IMR-90 (cell line): ENCODE measurements around the gene CHD2. TPM values are rescaled to one million over a fixed set of nuclear protein-coding genes. Genes with fewer than 3 reads are reported as not detected.

Experiments
- ATAC-seq: fragments of 200-7000 bp; cut with Tn5 transposase; 2 replicates; pipeline ENCODE4 v1.9.1; 2020; ENCODE audit warnings: low read depth, mild to moderate bottlenecking, moderate library complexity
- BruUV-seq: library from RNA; stranded (reverse); fragments of 400-500 nt; replicated peaks from 2 replicates; lab custom pipeline; 2021; lab: Mats Ljungman, UMichigan
- CTCF ChIA-PET: fragments of 300-600 bp; formaldehyde crosslinking; extraction: SDS; loops from one replicate; lab custom pipeline; 2021; ENCODE audit warnings: antibody characterized with exemption; lab: Yijun Ruan, JAX
- POLR2A ChIA-PET: fragments of 300-600 bp; sonication (Branson Sonifier 250); formaldehyde crosslinking; loops from one replicate; lab custom pipeline; 2022; ENCODE audit warnings: antibody characterized with exemption; ENCODE audit not compliant: unreplicated experiment; lab: Charles Lee
- DNase-seq: peaks from one replicate; pipeline ENCODE4 v3.0.0; 2013
- H2AFZ ChIP-seq: replicated peaks from 2 replicates; pipeline ENCODE3; 2013; ENCODE audit warnings: low read length, mild to moderate bottlenecking; ENCODE audit not compliant: poor library complexity
- H2AK5ac ChIP-seq: 2 replicates; pipeline ENCODE4 v1.6.1; 2013; ENCODE audit warnings: low read depth, low read length, inconsistent platforms
- H2AK9ac ChIP-seq: replicated peaks from 2 replicates; pipeline ENCODE3; 2013; ENCODE audit warnings: mild to moderate bottlenecking, low read depth, low read length, moderate library complexity; ENCODE audit not compliant: poor library complexity
- H2BK120ac ChIP-seq: 2 replicates; pipeline ENCODE4 v1.6.1; 2013; ENCODE audit warnings: low read depth, low read length, inconsistent platforms
- H2BK15ac ChIP-seq: 3 replicates; pipeline ENCODE4 v1.6.1; 2013; ENCODE audit warnings: low read depth, low read length, inconsistent platforms
- H2BK20ac ChIP-seq: 2 replicates; pipeline ENCODE4 v1.6.1; 2013; ENCODE audit warnings: low read depth, mild to moderate bottlenecking, inconsistent platforms, low read length, moderate library complexity
- H2BK5ac ChIP-seq: 2 replicates; pipeline ENCODE4 v1.6.1; 2013; ENCODE audit warnings: mild to moderate bottlenecking, low read depth, low read length, inconsistent platforms; ENCODE audit not compliant: poor library complexity, severe bottlenecking
- H3K14ac ChIP-seq: replicated peaks from 2 replicates; pipeline ENCODE4 v1.6.1; 2013; ENCODE audit warnings: low read depth, low read length, inconsistent platforms
- H3K18ac ChIP-seq: 2 replicates; pipeline ENCODE4 v1.6.1; 2013; ENCODE audit warnings: low read depth, low read length, control low read depth
- H3K23ac ChIP-seq: 2 replicates; pipeline ENCODE4 v1.6.1; 2013; ENCODE audit warnings: low read depth, low read length, inconsistent platforms
- H3K27ac ChIP-seq: 2 replicates; pipeline ENCODE4 v1.5.1; 2013; ENCODE audit warnings: mild to moderate bottlenecking, control low read depth, low read length; ENCODE audit not compliant: insufficient read depth
- H3K27me3 ChIP-seq: 2 replicates; pipeline ENCODE4 v1.6.1; 2013; ENCODE audit warnings: low read length; ENCODE audit not compliant: control insufficient read depth, insufficient read depth
- H3K36me3 ChIP-seq: 2 replicates; pipeline ENCODE4 v1.6.1; 2013; ENCODE audit warnings: low read length, mixed read lengths; ENCODE audit not compliant: control insufficient read depth, insufficient read depth
- H3K4ac ChIP-seq: 2 replicates; pipeline ENCODE4 v1.6.1; 2013; ENCODE audit warnings: low read depth, low read length, inconsistent platforms
- H3K4me1 ChIP-seq: 2 replicates; pipeline ENCODE4 v1.6.1; 2013; ENCODE audit warnings: low read length, mixed read lengths; ENCODE audit not compliant: control insufficient read depth, insufficient read depth
- H3K4me2 ChIP-seq: 2 replicates; pipeline ENCODE4 v1.6.1; 2013; ENCODE audit warnings: low read depth, mild to moderate bottlenecking, control low read depth, low read length, moderate library complexity
- H3K4me3 ChIP-seq: 2 replicates; pipeline ENCODE4 v1.5.1; 2013; ENCODE audit warnings: low read depth, mild to moderate bottlenecking, control low read depth, low read length, moderate library complexity; ENCODE audit not compliant: insufficient read depth
- H3K56ac ChIP-seq: 2 replicates; pipeline ENCODE4 v1.6.1; 2013; ENCODE audit warnings: low read length, inconsistent platforms; ENCODE audit not compliant: insufficient read depth; ENCODE audit errors: extremely low read depth
- H3K79me1 ChIP-seq, 2 experiments: 2 replicates each; pipeline ENCODE4 v1.6.1; 2013; ENCODE audit warnings: low read length in 2 of 2, inconsistent platforms in 1 of 2, low read depth in 1 of 2
- H3K9ac ChIP-seq: 2 replicates; pipeline ENCODE4 v1.6.1; 2013; ENCODE audit warnings: low read depth, low read length, control low read depth
- H3K9me1 ChIP-seq: 2 replicates; pipeline ENCODE4 v1.6.1; 2013; ENCODE audit warnings: low read length, inconsistent platforms; ENCODE audit not compliant: insufficient read depth
- H3K9me3 ChIP-seq: 2 replicates; pipeline ENCODE4 v1.6.1; 2013; ENCODE audit warnings: low read length; ENCODE audit not compliant: control insufficient read depth, insufficient read depth
- H4K20me1 ChIP-seq: 2 replicates; pipeline ENCODE4 v1.6.1; 2013; ENCODE audit warnings: low read length, inconsistent platforms; ENCODE audit not compliant: insufficient read depth
- H4K5ac ChIP-seq: 2 replicates; pipeline ENCODE4 v1.6.1; 2013; ENCODE audit warnings: mild to moderate bottlenecking, low read depth, low read length, control low read depth
- H4K8ac ChIP-seq, 2 experiments: 2 replicates each; pipeline ENCODE4 v1.6.1; 2013; ENCODE audit warnings: low read depth in 2 of 2, low read length in 2 of 2, control low read depth in 1 of 2, inconsistent platforms in 1 of 2
- H4K91ac ChIP-seq: 2 replicates; pipeline ENCODE4 v1.6.1; 2013; ENCODE audit warnings: low read depth, low read length, inconsistent platforms; ENCODE audit not compliant: insufficient read depth
- BHLHE40 ChIP-seq: fragments of 150-350 bp; IDR thresholded peaks from 2 replicates; pipeline ENCODE4 v1.6.1; 2016; ENCODE audit warnings: mild to moderate bottlenecking, low read depth, low read length
- CEBPB ChIP-seq: IDR thresholded peaks from 2 replicates; pipeline ENCODE4 v1.6.1; 2012; ENCODE audit warnings: low read depth, low read length, improper control_type of control experiment
- CHD1 ChIP-seq: IDR thresholded peaks from 2 replicates; pipeline ENCODE4 v1.6.1; 2012; ENCODE audit warnings: low read depth, low read length, improper control_type of control experiment
- ELK1 ChIP-seq: fragments of 150-350 bp; IDR thresholded peaks from 2 replicates; pipeline ENCODE4 v1.6.1; 2016; ENCODE audit warnings: low read depth, mild to moderate bottlenecking, low read length, moderate library complexity, borderline replicate concordance
- FOS ChIP-seq: fragments of 150-350 bp; IDR thresholded peaks from 2 replicates; pipeline ENCODE4 v1.6.1; 2016; ENCODE audit warnings: low read depth, low read length
- MAFK ChIP-seq: IDR thresholded peaks from 2 replicates; pipeline ENCODE4 v1.6.1; 2012; ENCODE audit warnings: low read depth, low read length, improper control_type of control experiment
- MAZ ChIP-seq: IDR thresholded peaks from 2 replicates; pipeline ENCODE4 v1.6.1; 2012; ENCODE audit warnings: low read depth, mild to moderate bottlenecking, low read length, improper control_type of control experiment, moderate library complexity, borderline replicate concordance
- MXI1 ChIP-seq: IDR thresholded peaks from 2 replicates; pipeline ENCODE4 v1.6.1; 2012; ENCODE audit warnings: low read depth, mild to moderate bottlenecking, low read length, moderate library complexity, borderline replicate concordance
- NFE2L2 ChIP-seq: fragments of 150-350 bp; IDR thresholded peaks from 2 replicates; pipeline ENCODE4 v1.6.1; 2016; ENCODE audit warnings: low read depth, mild to moderate bottlenecking, low read length
- POLR2A ChIP-seq: IDR thresholded peaks from 2 replicates; pipeline ENCODE4 v1.6.1; 2012; ENCODE audit warnings: mild to moderate bottlenecking, low read depth, low read length
- RAD21 ChIP-seq: IDR thresholded peaks from 2 replicates; pipeline ENCODE4 v1.6.1; 2012; ENCODE audit warnings: low read length, improper control_type of control experiment
- RCOR1 ChIP-seq: IDR thresholded peaks from 2 replicates; pipeline ENCODE4 v1.6.1; 2012; ENCODE audit warnings: mild to moderate bottlenecking, low read length, improper control_type of control experiment; ENCODE audit not compliant: insufficient replicate concordance
- RFX5 ChIP-seq: IDR thresholded peaks from 2 replicates; pipeline ENCODE4 v1.8.0; 2012; ENCODE audit warnings: low read depth, mild to moderate bottlenecking, low read length, moderate library complexity
- SMC3 ChIP-seq: fragments of 150-350 bp; IDR thresholded peaks from 2 replicates; pipeline ENCODE4 v1.6.1; 2016; ENCODE audit warnings: low read depth, mild to moderate bottlenecking, antibody characterized with exemption, low read length, moderate library complexity
- USF2 ChIP-seq: fragments of 150-350 bp; IDR thresholded peaks from 2 replicates; pipeline ENCODE4 v1.6.1; 2017; ENCODE audit warnings: mild to moderate bottlenecking, antibody characterized with exemption, low read length, low read depth
- WGBS, 2 experiments: methylation state at CpG; one replicate each; pipeline versions ENCODE4 v1.1.5 to v1.1.7; 2013; ENCODE audit warnings: missing lambda C conversion rate in 2 of 2; ENCODE audit not compliant: insufficient read length in 1 of 2; ENCODE audit errors: extremely low coverage in 2 of 2; 5-methylcytosine and 5-hydroxymethylcytosine counted together
- dilution Hi-C: fragments of 300-500 bp; cut with HindIII; formaldehyde crosslinking; loops from one replicate; pipeline ENCODE4 v1.14.3; 2018; ENCODE audit warnings: low sequenced_read_pairs; ENCODE audit not compliant: unreplicated experiment
- in situ Hi-C: fragments of 300-500 bp; cut with MboI; formaldehyde crosslinking; loops from 3 replicates; pipeline ENCODE4 v1.14.3; 2019; ENCODE audit warnings: low sequenced_read_pairs, inconsistent platforms, mixed read lengths
- intact Hi-C: fragments of 100-400 bp; cut with micrococcal nuclease; formaldehyde crosslinking; loops from 2 replicates; pipeline ENCODE4 v1.10.0; 2022
- polyA plus RNA-seq, 3 experiments: library from polyadenylated mRNA; depleted of rRNA; stranded (reverse); fragments of >200 nt; gene quantifications; 2 replicates each; pipeline ENCODE4 v1.2.3, GENCODE V29; 2012; ENCODE audit warnings: low replicate concordance in 1 of 3
- total RNA-seq: library from RNA; depleted of rRNA; stranded (reverse); fragments of >200 nt; gene quantifications from 2 replicates; pipeline ENCODE4 v1.2.3, GENCODE V29; 2012
- TF ChIP-seq, protein P1 (sequence below): conservative IDR thresholded peaks from 2 replicates; pipeline ENCODE4 v1.5.1; 2012; ENCODE audit warnings: mild to moderate bottlenecking, low read depth, low read length, improper control_type of control experiment

Gene CHD2
- total and polyA plus RNA-seq, 2 of the 4 experiments (the other 2 are of a cell fraction) = 44.9 to 64.7 TPM

DNA sequence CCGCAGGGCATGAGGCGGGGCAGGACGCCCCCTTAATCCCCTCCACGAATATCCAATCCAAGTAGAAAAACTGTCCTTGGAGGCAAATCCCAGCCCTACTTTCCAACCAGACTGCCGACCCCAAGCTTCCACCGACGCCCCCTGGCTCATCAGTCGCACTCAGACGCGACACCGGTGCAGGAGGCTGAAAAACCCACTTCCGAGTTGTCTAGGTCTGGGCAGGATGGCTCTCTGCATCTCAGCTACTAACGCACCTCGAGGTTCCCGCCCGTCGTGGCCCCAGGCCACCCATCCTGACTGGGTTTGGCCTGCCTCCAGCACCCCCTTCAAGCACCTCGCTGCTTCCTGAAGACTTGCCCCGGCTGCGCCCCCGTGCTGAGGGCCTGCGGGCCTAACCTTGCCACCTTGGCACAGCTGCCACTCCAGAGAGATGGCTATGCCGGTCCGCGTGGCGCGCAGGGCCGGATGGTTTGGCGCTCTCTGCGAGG, 173.4 kb downstream of the CHD2 start:
- TF ChIP-seq POLR2A = no peak
- TF ChIP-seq CHD1 = no peak
- no peak for TF ChIP-seq CEBPB
- TF ChIP-seq RAD21 = no peak
- no peak for TF ChIP-seq NFE2L2
- no peak for TF ChIP-seq USF2
- no peak for TF ChIP-seq ELK1
- TF ChIP-seq BHLHE40 = no peak
- no peak for TF ChIP-seq RCOR1
- TF ChIP-seq MAFK = no peak
- TF ChIP-seq MXI1 = no peak
- TF ChIP-seq RFX5 = no peak
- TF ChIP-seq, protein P1, sequence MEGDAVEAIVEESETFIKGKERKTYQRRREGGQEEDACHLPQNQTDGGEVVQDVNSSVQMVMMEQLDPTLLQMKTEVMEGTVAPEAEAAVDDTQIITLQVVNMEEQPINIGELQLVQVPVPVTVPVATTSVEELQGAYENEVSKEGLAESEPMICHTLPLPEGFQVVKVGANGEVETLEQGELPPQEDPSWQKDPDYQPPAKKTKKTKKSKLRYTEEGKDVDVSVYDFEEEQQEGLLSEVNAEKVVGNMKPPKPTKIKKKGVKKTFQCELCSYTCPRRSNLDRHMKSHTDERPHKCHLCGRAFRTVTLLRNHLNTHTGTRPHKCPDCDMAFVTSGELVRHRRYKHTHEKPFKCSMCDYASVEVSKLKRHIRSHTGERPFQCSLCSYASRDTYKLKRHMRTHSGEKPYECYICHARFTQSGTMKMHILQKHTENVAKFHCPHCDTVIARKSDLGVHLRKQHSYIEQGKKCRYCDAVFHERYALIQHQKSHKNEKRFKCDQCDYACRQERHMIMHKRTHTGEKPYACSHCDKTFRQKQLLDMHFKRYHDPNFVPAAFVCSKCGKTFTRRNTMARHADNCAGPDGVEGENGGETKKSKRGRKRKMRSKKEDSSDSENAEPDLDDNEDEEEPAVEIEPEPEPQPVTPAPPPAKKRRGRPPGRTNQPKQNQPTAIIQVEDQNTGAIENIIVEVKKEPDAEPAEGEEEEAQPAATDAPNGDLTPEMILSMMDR = no peak
- no peak for TF ChIP-seq FOS
- TF ChIP-seq SMC3 = no peak
- TF ChIP-seq MAZ = no peak
- WGBS, 2 experiments = 49% methylated on average over 22 of the region's 30 CpGs; no CpG with 5 or more reads in 1 of the 2 experiments
- DNase-seq = no peak
- H4K20me1 ChIP-seq = no peaks in the 10 kb centered on the region
- H3K36me3 ChIP-seq = no peaks in the 10 kb centered on the region
- no peak overlapping the region for H2BK5ac ChIP-seq
- H3K9ac ChIP-seq = no peak overlapping the region
- no peak overlapping the region for H2AK5ac ChIP-seq
- H3K4ac ChIP-seq = no peak overlapping the region
- ChIA-PET POLR2A (no interaction called here), CTCF (no interaction called here)
- no peak overlapping the region for H4K5ac ChIP-seq
- H2AK9ac ChIP-seq = no peak overlapping the region
- no peaks in the 10 kb centered on the region; the same call in 1 of the 2 replicates for H3K4me1 ChIP-seq
- H3K9me1 ChIP-seq = no peaks in the 10 kb centered on the region
- in situ Hi-C loops = no loop called here
- no peak overlapping the region for H3K14ac ChIP-seq
- H2BK15ac ChIP-seq = no peak overlapping the region
- H3K79me1 ChIP-seq = no peaks in the 10 kb centered on the region
- H4K91ac ChIP-seq = no peak overlapping the region
- ATAC-seq = no peak
- H2BK120ac ChIP-seq = no peak overlapping the region
- no peak overlapping the region for H3K27ac ChIP-seq
- peaks cover 46% of the 10 kb centered on the region for H3K27me3 ChIP-seq
- H3K9me3 ChIP-seq = no peaks in the 10 kb centered on the region
- H4K8ac ChIP-seq = no peak overlapping the region
- dilution Hi-C loops = no loop called here
- peak overlapping the region; percentile 16; the same call in 1 of the 2 replicates for H3K4me3 ChIP-seq
- no peak overlapping the region for H3K23ac ChIP-seq
- H2BK20ac ChIP-seq = no peak overlapping the region
- peak overlapping the region; percentile 38; the same call in 1 of the 2 replicates for H3K4me2 ChIP-seq
- no TSS peak for BruUV-seq
- intact Hi-C loops = loop anchor here (2.0 kb wide), 1 partner anchor 43 kb away; no protein-coding TSS in a partner anchor
- H2AFZ ChIP-seq = peak overlapping the region; percentile 79
- no peak overlapping the region for H3K56ac ChIP-seq
- H3K18ac ChIP-seq = no peak overlapping the region
